NCI-H82 treated with DMSO at 0.1 percent for 48 hours (cell line): ENCODE data around the gene KRT24.

Experiments used
- DNase-seq: peaks from one replicate; lab custom pipeline; 2025; ENCODE audit not compliant: unreplicated experiment; lab: John Stamatoyannopoulos, UW

The KRT24 gene

DNA sequence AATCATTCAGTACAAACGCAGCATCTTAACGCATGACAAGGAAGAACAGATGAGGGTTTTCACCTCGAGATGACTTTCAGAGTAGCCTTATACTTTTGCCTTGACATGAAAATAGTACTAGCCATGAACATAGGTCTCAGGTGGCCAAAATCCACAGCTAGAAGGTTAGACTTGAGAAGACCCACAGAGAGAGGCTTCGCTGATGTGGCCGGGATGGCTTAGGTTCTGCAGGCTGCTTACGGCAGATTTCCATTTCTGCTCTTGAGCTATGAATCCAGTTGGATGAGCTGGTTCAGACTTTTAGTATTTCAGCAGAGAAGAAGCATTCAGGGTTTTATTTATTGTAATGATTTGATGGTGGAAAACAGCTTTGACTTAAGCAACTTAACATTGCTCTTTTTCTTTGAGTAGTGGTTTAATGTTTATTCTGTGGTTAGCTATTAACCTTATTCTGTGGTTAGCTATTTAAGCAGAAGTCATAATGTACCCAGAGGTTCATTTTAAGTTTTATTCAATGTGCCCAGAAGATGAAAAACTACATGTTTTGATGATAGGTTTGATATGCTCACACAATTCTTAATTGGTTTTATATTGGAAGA, 7.6 kb downstream of the KRT24 start:
- no peak for DNase-seq

DNA sequence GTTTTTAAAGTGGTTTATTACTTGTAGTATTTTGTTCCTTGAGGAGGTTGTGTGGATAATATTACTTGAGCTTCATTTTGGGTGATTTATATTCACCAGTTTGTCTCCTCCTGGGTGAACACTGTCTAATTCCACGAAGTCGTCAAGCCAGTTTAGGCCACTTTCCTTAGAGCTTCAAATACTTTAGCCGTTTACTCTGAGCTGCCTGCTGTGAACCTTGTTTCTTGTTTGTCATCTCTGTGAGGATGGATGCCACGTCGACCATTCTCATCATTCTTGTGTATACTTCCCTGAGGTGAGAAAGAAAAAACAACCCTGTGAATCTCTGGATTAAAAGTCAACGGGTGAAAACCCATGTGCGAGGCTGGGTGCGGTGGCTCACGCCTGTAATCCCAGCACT, 9.0 kb downstream of the KRT24 start:
- no peak for DNase-seq

DNA sequence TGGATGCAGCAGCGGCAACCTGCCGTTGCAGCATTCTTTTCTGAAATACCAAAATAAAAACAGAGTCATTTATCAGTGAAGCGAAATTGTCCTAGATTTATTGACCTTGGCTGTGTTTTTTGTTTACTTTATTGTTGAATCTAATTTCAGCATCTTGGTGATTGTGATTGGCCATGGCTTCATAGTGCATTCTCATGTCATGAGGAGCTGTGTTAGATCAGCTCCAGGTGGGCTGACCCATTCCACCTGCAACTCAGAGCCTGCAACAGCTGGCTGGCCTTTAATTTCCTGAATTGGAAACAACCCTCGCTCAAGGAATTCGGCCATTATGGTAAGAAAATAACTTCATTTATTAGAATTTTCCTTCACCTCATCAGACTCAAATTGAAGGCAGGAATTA, 16.4 kb downstream of the KRT24 start:
- no peak for DNase-seq

DNA sequence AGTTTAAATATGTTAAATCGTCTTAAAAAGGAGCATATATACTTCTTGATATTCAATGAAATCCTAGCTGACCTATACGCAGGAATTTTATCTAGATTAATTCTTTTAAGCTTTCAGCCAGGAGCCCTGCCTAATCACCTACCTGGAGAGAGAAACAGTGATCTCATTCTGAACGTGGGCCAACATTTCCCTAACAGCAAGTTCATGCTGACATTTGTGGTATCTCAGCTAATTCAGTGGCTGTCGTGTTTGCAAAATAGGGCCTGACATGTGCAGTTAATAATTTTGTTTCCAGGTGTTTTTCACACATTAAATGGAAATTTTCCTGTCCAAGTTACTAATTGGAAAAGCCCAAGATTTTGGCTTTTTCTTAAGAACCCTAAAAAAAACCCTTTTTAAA, 17.4 kb downstream of the KRT24 start:
- no peak for DNase-seq

DNA sequence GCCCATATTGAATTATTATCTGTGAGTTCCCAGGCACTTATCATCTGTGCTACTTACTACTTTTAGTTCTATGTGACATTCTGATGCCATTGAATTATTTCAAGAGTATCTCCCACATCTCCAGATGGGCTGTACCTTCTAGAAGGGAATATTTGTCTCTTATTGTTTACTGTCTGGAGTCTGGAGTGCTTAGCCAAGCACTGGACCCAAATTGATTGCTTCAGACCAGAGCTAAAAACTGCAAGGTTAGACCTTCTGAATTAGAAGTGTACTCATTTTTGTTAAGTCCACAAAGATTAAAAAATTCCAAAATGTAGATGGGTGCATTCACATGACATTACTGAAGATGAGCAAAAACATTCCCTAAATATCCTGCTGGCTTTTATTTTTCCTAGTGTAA, 22.6 kb downstream of the KRT24 start:
- DNase-seq, result no peak

DNA sequence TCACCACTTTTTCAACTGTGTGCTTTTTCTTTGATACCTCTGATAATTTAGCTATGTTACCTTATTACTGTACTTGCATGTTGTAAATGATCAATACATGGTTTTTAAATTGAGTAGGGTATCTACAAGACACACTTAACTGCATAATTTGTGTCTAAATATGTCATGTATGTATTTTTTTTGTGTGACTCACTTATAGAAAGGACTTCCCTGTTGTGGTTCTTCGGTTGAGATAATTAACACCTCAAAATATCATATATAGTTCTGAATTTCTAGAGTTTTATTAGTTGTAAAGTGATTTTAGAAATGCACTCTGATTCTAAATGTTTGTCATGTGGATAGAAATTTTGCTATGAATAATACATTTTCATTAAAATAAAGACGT, 24.0 kb downstream of the KRT24 start:
- DNase-seq, result no peak

DNA sequence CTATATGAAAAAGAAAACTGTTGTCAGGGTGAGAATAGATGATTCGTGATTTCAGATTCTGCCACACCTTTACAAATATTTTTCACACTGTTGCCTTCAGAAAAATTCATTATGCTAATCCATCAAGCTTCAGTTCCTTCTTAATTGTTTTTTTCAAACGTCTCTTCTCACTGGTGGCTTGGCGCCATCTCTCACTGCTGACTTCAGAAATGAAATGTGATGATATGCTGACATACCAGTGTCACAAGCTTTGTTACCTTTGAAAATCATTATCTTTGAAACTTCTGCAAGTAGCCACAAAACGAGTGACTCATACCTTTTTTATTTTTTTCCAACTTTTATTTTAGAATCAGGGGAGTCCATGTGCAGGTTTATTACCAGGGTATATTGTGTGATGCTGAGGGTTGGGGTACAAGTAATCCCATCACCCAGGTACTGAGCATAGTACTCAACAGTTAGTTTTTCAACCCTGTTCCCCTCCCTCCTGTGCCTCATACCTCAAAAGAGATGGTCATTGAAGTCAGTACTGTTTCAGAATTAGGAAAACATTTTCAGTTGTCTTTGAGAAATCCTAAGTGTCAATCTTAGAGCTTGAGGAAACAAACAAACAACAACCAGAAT, 24.5 kb downstream of the KRT24 start:
- DNase-seq, result no peak

DNA sequence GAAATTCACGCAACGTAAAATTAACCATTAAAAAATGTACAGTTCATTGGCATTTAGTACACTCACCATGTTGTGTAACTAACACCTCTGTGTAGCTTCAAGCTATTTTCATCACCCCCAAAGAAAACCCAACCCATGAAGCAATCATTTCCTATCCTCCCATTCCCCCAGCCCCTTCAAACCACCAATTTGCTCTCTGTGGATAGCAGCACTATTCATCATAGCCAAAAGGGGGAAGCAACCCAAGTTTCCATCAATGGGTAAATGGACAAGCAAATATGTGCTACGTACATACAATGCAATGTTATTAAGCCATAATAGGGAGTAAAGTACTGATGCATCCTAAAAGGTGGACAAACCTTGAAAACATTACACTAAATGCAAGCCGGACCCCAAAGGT, 27.6 kb downstream of the KRT24 start:
- DNase-seq, result no peak

DNA sequence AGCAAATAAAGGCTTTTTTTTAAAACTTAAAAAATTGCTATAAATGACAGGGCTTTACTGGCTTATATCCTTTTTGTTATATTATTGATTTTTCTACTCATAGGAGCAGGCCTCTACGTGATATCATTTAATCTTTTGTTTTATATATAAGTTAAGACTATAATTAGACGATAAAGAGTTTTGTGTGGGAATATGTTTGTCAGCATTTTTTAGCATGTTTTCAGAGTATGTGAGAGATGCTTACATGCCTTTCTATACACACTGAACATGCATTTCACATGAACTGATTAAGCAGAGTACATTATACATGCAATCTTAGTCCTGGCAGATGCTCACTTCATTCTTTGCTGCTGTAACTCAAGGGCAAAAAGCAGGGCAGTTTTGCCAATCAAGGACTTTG, 30.9 kb downstream of the KRT24 start:
- no peak for DNase-seq

DNA sequence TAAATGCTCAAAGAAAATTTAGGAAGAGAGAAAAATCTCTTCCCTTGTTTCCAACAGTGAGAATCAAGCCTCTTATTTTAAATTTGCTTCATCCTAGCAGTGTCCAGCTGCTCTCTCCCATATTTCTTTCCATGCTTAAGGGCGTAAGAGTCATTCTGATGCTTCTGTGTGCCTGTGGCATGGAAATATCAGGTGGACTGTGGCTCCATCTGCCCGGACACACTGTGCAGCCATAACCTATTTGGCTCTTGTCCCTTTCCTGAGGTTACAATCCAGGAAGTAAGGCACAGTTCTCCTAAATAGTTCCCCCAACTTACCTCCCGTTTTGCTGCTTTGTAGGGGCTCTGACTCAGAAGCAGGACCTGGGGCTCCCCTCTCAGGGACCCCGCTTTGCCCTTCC, 32.3 kb downstream of the KRT24 start:
- no peak for DNase-seq

DNA sequence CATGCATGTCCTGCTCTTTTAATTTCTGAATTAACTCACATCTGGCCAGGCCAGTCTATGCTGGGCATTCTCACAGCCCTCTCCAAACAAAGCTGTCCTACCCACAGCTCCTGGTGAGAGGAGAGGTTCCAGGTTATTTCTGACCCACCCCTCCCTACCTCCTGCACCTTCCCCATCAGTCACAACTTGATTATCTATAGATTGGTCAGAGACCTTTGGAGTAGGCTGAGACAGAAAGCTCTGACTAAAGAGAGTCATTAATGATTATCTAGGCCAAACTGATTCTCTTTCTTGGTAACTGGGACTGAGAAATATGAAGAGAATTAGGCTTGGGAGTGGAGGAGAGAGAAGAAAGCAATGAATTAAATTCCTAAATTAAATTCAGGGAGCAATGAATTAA, 37.2 kb downstream of the KRT24 start:
- no peak for DNase-seq

DNA sequence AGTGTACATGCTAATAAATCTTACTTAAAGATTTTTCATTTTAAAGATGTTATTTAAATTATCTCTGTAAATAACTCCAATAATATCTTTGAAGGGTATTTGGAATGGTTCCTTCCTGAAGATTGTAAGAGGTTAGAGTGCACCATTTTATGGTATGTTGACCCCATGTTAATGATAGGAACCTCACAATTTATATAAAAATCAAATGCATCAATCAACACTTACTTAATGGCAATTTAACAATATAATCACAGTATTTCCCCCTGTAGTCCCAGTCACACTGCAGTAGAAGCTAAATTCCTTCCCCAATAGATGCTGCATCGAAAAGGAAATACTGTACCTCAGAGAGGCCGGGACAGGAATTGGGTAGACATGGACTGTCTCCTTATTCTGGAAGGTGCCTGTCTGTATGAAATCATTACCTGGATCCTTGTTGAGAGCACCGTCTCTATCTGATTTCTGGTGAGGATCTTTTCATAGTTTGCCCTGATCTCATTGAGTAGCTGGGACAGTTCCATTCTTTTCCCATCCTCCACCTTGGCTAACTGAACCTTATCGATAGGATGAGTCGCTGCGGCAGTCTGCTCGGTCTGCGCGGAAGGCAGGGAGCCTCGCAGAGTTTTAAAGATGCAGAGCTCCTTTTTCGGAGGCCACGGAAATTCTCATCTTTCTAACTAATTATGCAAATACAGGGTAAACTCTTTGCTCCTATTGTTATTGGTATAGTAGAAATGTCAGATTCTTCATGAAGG, 38.8 kb downstream of the KRT24 start, which contains the start of gene KRT222:
Gene KRT222, minus strand, starts transcription at position 596 of the 752 bp plus-strand sequence. Its CDS starts 78 bp downstream, at position 518.
- DNase-seq, result no peak

DNA sequence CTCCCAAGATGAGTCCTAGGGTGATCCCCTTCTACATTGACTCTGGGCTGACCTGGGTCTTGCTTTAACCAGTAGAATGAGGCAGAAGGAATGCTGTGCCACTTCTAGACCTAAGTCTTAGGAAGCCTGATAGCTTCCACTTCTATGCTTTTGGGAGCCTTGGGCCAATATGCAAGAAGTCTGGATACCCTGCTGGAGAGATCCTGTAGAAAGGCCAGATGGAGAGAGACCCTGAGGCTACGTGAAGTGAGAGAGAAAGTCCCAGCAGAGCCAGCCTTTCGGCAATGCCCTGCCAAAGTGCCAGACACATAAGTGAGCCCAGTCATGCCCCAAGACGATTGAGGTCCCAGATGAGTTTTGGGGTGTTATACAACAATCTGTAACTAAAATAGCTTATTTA, 40.3 kb downstream of the KRT24 start:
- DNase-seq, result no peak

DNA sequence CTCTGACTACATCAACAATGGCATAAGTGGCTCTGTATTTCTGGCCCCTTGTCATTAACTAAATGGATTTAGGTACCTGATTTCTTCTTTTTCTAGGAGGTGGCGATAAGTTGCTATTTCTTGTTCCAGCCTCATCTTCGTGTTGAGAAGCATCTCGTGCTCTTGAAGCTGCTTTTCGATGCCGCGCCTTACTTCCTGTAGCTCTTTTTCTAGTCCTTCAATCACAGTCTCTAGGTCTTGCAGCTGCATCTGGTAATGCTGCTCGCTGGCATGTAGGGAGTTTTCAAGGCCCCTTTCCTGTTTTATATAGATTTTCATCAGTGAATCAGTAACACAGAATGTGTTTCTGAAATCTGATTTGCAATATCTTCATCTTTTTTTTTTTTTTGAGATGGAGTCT, 43.6 kb downstream of the KRT24 start:
- DNase-seq, result no peak

DNA sequence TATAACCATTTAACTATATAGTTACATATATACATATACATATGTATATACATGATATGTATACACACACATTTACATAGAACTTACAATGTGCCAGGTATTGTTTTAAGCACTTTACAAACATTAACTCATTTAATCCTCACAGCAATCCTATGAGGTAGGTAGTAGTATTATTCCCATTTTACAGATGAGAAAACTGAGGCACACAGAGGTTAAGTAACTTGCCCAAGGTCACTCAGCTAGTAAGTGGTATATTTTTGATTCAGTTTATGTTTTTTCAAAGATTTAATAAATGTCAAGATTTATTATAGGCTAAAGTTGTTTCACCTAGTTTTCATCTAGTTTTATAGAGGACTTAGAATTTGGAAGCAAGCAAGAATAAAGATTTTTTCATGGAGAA, 45.2 kb downstream of the KRT24 start:
- no peak for DNase-seq

DNA sequence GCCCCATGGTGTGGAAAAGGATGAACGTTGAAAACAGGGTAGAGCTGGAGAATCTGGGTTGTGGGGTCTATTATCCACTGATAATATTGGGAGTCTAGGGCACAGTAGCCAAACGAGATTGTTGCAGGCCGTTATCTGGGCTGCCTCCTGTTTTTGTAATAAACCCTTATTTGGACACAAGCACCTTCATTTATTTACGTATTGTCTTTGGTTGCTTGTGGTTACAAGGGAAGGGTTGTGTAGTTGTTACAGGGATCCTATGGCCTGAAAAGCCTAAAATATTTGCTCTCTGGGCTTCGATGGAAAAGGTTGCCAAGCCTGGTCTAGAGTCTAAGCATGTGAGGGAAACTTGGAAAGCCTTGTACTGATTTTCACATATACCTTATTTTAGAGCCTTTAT, 51.6 kb downstream of the KRT24 start:
- DNase-seq, result no peak

DNA sequence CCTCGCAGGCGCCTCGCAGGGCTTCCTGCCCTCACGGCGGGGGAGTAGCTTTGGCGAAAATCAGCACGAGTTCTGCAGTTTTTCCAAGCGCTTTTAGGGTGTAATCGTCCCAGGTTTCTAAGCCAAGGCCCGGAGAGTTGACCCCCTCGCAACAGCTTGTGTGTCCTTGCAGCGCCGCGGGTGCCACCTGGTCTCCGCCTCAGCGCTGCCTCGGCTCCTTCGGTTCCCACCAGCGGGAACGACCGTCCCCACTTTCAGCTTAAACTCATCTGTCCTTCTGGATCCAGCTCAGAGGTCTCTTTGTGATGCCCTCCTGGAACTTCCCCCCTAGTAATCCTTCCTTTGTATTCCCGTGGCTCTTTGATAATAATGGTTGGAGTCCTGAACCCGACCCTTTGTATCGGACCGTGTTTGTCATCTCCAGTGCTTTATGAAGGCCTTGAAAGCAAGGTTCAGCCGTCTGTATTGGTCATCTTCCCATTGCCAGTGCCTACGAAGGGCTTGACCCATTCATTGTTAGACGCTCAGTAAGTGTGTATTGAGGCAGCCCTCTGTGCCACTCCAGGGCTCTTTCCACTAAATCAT, 55.1 kb downstream of the KRT24 start:
- DNase-seq, result no peak
